GM12865 (cell line): ENCODE data around the gene KIAA0319L.

Experiments
- DNase-seq: peaks from one replicate; pipeline ENCODE4 v3.0.0; 2010; ENCODE audit warnings: low read depth
- H3K4me3 ChIP-seq: 2 replicates; pipeline ENCODE4 v1.5.1; 2011; ENCODE audit warnings: mild to moderate bottlenecking, low read depth, low read length, control low read depth
- TF ChIP-seq, protein P1 (sequence below): IDR thresholded peaks from 2 replicates; pipeline ENCODE4 v1.5.1; 2011; ENCODE audit warnings: low read length, control low read depth, low read depth, inconsistent platforms; ENCODE audit not compliant: insufficient read depth; ENCODE audit errors: missing control alignments

The KIAA0319L gene

GRCh38 chr1:35434703-35435102 is 122.5 kb downstream of the KIAA0319L start:
- TF ChIP-seq, protein P1, sequence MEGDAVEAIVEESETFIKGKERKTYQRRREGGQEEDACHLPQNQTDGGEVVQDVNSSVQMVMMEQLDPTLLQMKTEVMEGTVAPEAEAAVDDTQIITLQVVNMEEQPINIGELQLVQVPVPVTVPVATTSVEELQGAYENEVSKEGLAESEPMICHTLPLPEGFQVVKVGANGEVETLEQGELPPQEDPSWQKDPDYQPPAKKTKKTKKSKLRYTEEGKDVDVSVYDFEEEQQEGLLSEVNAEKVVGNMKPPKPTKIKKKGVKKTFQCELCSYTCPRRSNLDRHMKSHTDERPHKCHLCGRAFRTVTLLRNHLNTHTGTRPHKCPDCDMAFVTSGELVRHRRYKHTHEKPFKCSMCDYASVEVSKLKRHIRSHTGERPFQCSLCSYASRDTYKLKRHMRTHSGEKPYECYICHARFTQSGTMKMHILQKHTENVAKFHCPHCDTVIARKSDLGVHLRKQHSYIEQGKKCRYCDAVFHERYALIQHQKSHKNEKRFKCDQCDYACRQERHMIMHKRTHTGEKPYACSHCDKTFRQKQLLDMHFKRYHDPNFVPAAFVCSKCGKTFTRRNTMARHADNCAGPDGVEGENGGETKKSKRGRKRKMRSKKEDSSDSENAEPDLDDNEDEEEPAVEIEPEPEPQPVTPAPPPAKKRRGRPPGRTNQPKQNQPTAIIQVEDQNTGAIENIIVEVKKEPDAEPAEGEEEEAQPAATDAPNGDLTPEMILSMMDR: no peak

DNA sequence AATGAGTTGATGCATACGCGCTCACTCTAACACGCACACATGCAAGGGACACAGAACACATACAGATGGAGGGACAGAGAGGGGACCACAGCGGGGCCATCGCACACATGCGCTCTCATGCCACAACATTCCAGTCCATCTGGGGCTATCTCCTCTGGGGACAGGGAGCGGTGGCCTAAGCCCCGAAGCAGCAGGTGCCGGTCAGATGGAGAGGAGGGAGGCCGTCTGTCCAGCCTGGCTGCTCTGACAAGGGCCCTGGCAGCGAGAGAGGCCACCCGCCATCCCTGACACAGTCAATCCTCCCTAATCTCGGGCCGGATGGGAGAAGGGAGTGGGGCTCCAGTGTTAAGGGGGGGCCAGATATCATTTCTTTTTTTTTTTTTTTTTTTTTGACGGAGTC is 123.5 kb downstream of the KIAA0319L start:
- TF ChIP-seq, protein P1: no peak
- no peak overlapping the region for H3K4me3 ChIP-seq
- DNase-seq: no peak

More at GRCh38 chr1:35434703-35435102, 122.5 kb downstream of the KIAA0319L start:
- no peak overlapping the region for H3K4me3 ChIP-seq
- DNase-seq: no peak

DNA sequence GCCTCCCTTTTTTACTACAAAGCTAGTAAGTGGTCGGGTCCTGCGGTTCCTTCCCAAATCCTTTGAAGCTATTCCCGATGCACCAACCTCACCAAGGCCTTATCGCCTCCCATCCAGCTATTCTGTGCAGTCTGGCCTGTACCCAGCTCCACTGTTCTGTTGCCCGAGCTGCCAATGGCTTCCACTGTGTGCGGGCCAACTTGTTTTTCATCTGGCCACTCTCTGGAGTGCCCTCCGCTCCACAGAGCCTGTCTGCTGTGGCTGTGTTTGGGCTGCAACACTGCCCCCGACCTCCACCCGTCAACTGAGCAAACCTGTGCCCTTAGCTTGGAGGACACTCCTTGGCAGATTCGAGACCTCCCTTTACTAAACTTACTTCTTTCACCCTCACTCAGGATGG is 125.0 kb downstream of the KIAA0319L start:
- TF ChIP-seq, protein P1: no peak
- H3K4me3 ChIP-seq: no peak overlapping the region
- DNase-seq: no peak

DNA sequence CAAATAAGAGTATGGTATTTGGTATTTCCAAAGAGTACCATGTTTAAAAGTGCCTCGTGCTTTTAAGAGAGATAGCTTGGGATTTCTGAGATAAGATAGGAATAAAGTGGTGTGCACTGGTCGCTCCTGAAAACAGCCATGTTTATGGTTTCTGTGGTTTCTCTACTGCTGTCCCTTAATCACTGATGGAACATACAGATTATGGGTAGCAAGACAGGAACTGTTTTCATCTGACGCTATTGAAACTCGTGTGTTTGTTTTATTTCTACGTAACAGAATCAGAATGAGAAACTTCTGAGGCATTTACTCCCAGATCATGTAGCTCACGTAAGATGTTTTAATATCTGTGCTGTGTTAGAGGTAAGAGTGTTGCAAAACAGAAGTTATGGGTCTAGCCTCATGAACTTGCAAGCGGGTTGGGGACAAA is 126.0 kb downstream of the KIAA0319L start:
- DNase-seq: no peak
- TF ChIP-seq, protein P1: no peak
- no peak overlapping the region for H3K4me3 ChIP-seq

DNA sequence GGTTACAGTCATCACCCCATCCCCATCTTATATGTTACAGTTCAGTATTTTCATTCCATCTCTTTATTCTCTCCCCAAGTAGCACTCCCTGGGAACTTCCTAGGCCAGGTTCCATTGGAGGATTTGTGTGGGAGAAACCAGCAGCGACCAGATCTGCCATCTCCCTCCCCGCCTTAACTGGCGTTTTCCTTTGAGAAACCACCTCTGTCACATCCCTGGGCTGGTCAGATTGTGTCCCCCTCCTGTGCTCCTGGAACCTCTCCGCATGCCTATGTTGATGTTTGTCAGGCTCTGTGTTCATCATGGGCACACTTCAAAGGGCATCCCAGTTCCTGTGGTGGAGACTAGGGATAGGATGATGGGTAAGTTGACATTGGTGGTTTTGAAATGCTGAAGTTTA is 126.4 kb downstream of the KIAA0319L start:
- TF ChIP-seq, protein P1: no peak
- H3K4me3 ChIP-seq: no peak overlapping the region
- DNase-seq: no peak

DNA sequence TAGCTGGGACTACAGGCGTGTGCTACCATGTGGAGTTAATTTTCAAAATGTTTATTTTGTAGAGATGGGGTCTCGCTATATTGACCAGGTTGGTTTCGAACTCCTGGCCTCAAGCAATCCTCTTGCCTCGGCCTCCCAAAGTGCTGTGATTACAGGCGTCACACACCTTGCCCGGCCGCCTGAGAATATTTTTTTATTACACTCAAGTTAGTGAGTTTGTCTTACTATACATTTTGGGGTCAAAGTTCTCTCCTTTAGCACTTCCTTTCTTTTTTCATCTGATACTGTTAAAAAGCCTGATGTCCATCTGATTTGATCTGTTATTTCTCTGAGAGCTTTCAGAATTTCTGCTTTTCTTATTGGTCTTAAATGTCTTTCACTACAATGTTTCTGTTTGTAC is 128.8 kb downstream of the KIAA0319L start:
- DNase-seq: no peak
- TF ChIP-seq, protein P1: no peak
- H3K4me3 ChIP-seq: no peak overlapping the region

DNA sequence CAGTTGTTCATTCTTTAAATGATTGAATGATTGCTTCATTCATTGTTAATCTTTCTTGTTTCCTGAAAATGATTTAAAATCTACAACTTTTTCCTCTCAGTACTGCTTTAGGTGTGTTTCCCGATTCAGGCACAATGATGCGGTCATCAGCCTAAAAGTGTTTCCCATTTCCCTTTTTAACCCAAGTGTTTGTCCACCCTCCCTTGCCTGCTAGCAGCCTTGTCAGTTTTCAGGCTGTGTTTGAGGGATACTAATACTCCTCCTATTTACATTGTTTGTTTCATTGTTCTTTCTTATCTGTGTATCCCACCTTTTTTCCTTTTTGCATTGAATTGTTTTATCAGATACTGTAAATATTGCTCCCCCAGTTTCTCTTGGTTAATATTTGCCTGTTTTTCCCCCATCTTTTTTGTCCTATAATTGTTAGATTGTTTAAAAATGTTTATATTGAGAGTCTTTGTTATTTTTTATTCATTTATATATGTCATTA is 131.1 kb downstream of the KIAA0319L start:
- H3K4me3 ChIP-seq: no peak overlapping the region
- TF ChIP-seq, protein P1: no peak
- no peak for DNase-seq
